Skeletal muscle tissue (tissue), 4 donors: ENCODE data around the gene MAGEE1. TPM values are rescaled to one million over a fixed set of nuclear protein-coding genes. Genes with fewer than 3 reads are reported as not detected.

Source experiments
- H3K27ac ChIP-seq: one replicate; pipeline ENCODE4 v1.7.0; 2013; ENCODE audit warnings: mild to moderate bottlenecking, low read depth, low read length, inconsistent platforms
- H3K27me3 ChIP-seq, 3 donors: one replicate each; pipeline ENCODE4 v1.7.0; 2013; ENCODE audit warnings: low read length in 3 of 3; ENCODE audit not compliant: control insufficient read depth in 3 of 3, insufficient read depth in 3 of 3
- H3K36me3 ChIP-seq, 3 donors: one replicate each; pipeline ENCODE4 v1.7.0; 2013; ENCODE audit warnings: low read length in 3 of 3; ENCODE audit not compliant: control insufficient read depth in 3 of 3, insufficient read depth in 3 of 3
- H3K4me1 ChIP-seq, 3 donors: one replicate each; pipeline ENCODE4 v1.7.0; 2013; ENCODE audit warnings: low read length in 3 of 3, mild to moderate bottlenecking in 3 of 3; ENCODE audit not compliant: control insufficient read depth in 3 of 3, insufficient read depth in 3 of 3
- H3K4me3 ChIP-seq, 3 donors: one replicate each; pipeline ENCODE4 v1.7.0; 2013; ENCODE audit warnings: low read length in 3 of 3
- H3K9ac ChIP-seq, 3 donors: one replicate each; pipeline ENCODE4 v1.7.0; 2013; ENCODE audit warnings: low read length in 3 of 3, mild to moderate bottlenecking in 3 of 3, moderate library complexity in 2 of 3, low read depth in 1 of 3
- H3K9me3 ChIP-seq, 3 donors: one replicate each; pipeline ENCODE4 v1.7.0; 2013; ENCODE audit warnings: low read length in 3 of 3; ENCODE audit not compliant: control insufficient read depth in 3 of 3
- total RNA-seq: library from RNA; depleted of rRNA; stranded (reverse); fragments of >200 nt; gene quantifications from one replicate; pipeline ENCODE4 v1.2.3, GENCODE V29; 2014
- donor health status: Osteomylitis.

MAGEE1 gene
- total RNA-seq: 1.6 TPM

- no peaks in the 10 kb centered on the region for H3K36me3 ChIP-seq
- H3K4me1 ChIP-seq: peaks cover 0 to 12% (median 2%) of the 10 kb centered on the region in 3 donors
- no peaks in the 10 kb centered on the region for H3K9me3 ChIP-seq
- H3K27ac ChIP-seq: no peak within 1 kb of the TSS
- peak within 1 kb of the TSS; percentile 73 to 82 (median 82) for H3K4me3 ChIP-seq
- H3K27me3 ChIP-seq: no peaks in the 10 kb centered on the region
- H3K9ac ChIP-seq: peak within 1 kb of the TSS; percentile 43 to 79 (median 75)
Measured at GRCh38 chrX:76427560-76428242, at the start of gene MAGEE1. Gene MAGEE1, plus strand, starts transcription at chrX:76427710. Its CDS starts 221 bp downstream, at chrX:76427931.

- no peak overlapping the region for H3K27ac ChIP-seq
- H3K4me3 ChIP-seq: no peak overlapping the region
- H3K9ac ChIP-seq: no peak overlapping the region
- no peaks in the 10 kb centered on the region for H3K27me3 ChIP-seq
- H3K4me1 ChIP-seq: no peaks in the 10 kb centered on the region
- peaks cover 0 to 5% (median 0%) of the 10 kb centered on the region in 3 donors for H3K9me3 ChIP-seq
- no peaks in the 10 kb centered on the region for H3K36me3 ChIP-seq
Measured at GRCh38 chrX:76398970-76399369, 28.5 kb upstream of the MAGEE1 start.

GRCh38 chrX:76407795-76408194 lies 19.7 kb upstream of the MAGEE1 start:
- Histone ChIP-seq H3K27ac (no peak overlapping the region), H3K9me3 (no peaks in the 10 kb centered on the region), H3K36me3 (no peaks in the 10 kb centered on the region), H3K27me3 (peaks cover 0 to 3% (median 0%) of the 10 kb centered on the region in 3 donors), H3K4me3 (no peak overlapping the region), H3K4me1 (no peaks in the 10 kb centered on the region), H3K9ac (no peak overlapping the region)

GRCh38 chrX:76420237-76420636 lies 7.3 kb upstream of the MAGEE1 start:
- Histone ChIP-seq H3K27ac (no peak overlapping the region), H3K9me3 (no peaks in the 10 kb centered on the region), H3K4me3 (no peak overlapping the region), H3K4me1 (no peaks in the 10 kb centered on the region), H3K27me3 (no peaks in the 10 kb centered on the region), H3K36me3 (no peaks in the 10 kb centered on the region), H3K9ac (no peak overlapping the region)

- no peak overlapping the region for H3K27ac ChIP-seq
- H3K27me3 ChIP-seq: no peaks in the 10 kb centered on the region
- H3K9me3 ChIP-seq: no peaks in the 10 kb centered on the region
- no peaks in the 10 kb centered on the region for H3K36me3 ChIP-seq
- peak overlapping the region; percentile 73 to 82 (median 82) for H3K4me3 ChIP-seq
- H3K4me1 ChIP-seq: peaks cover 0 to 12% (median 2%) of the 10 kb centered on the region in 3 donors
- peak overlapping the region; percentile 43 to 79 (median 75) for H3K9ac ChIP-seq
Measured at GRCh38 chrX:76428243-76429130, 977 bp downstream of the MAGEE1 start.

- peaks cover 0 to 9% (median 2%) of the 10 kb centered on the region in 3 donors for H3K4me1 ChIP-seq
- no peak overlapping the region for H3K4me3 ChIP-seq
- no peaks in the 10 kb centered on the region for H3K9me3 ChIP-seq
- H3K27ac ChIP-seq: no peak overlapping the region
- H3K27me3 ChIP-seq: no peaks in the 10 kb centered on the region
- H3K9ac ChIP-seq: no peak overlapping the region
- H3K36me3 ChIP-seq: no peaks in the 10 kb centered on the region
Measured at GRCh38 chrX:76433219-76433618, 5.7 kb downstream of the MAGEE1 start.

GRCh38 chrX:76434103-76434741 lies 6.7 kb downstream of the MAGEE1 start:
- H3K9me3 ChIP-seq: no peaks in the 10 kb centered on the region
- H3K9ac ChIP-seq: no peak overlapping the region
- H3K27me3 ChIP-seq: no peaks in the 10 kb centered on the region
- no peaks in the 10 kb centered on the region for H3K36me3 ChIP-seq
- no peaks in the 10 kb centered on the region for H3K4me1 ChIP-seq
- H3K4me3 ChIP-seq: no peak overlapping the region
- H3K27ac ChIP-seq: no peak overlapping the region

- no peak overlapping the region for H3K27ac ChIP-seq
- H3K36me3 ChIP-seq: no peaks in the 10 kb centered on the region
- no peaks in the 10 kb centered on the region for H3K27me3 ChIP-seq
Measured at GRCh38 chrX:76439188-76439587, 11.7 kb downstream of the MAGEE1 start.

GRCh38 chrX:76453737-76454406 lies 26.4 kb downstream of the MAGEE1 start:
- H3K4me3 ChIP-seq: no peak overlapping the region
- H3K27ac ChIP-seq: no peak overlapping the region
- no peaks in the 10 kb centered on the region for H3K4me1 ChIP-seq

More at GRCh38 chrX:76439188-76439587, 11.7 kb downstream of the MAGEE1 start:
- Histone ChIP-seq H3K9ac (no peak overlapping the region), H3K9me3 (peaks cover 0 to 2% (median 0%) of the 10 kb centered on the region in 3 donors), H3K4me3 (no peak overlapping the region), H3K4me1 (no peaks in the 10 kb centered on the region)

More at GRCh38 chrX:76453737-76454406, 26.4 kb downstream of the MAGEE1 start:
- Histone ChIP-seq H3K27me3 (no peaks in the 10 kb centered on the region), H3K36me3 (no peaks in the 10 kb centered on the region), H3K9me3 (no peaks in the 10 kb centered on the region), H3K9ac (no peak overlapping the region)
